GM23338 (cell line): ENCODE data around the gene FARP1.

Source experiments
- CREB1 ChIP-seq: fragments of 250-450 bp; sonication (Bioruptor Pico); IDR thresholded peaks from 2 replicates; pipeline ENCODE4 v1.5.0; 2020; ENCODE audit warnings: low read depth, mild to moderate bottlenecking, moderate library complexity
- CTCF ChIP-seq, 2 experiments: fragments of 200-600 bp in 1 of 2; sonication (generic) in 1 of 2; conservative IDR thresholded peaks; 2 replicates each; pipeline versions ENCODE4 v1.5.1 to v1.6.1; 2016 to 2017; ENCODE audit warnings: antibody characterized with exemption in 2 of 2, low read depth in 2 of 2, mild to moderate bottlenecking in 2 of 2, moderate library complexity in 1 of 2
- EZH2 ChIP-seq: fragments of 200-600 bp; sonication (generic); IDR thresholded peaks from one replicate; pipeline ENCODE4 v1.8.0; 2017; ENCODE audit warnings: antibody characterized with exemption, mild to moderate bottlenecking, low read depth; ENCODE audit not compliant: unreplicated experiment
- EZH2phosphoT487 ChIP-seq: fragments of 200-600 bp; sonication (generic); IDR thresholded peaks from one replicate; pipeline ENCODE4 v1.8.1; 2018; ENCODE audit warnings: antibody characterized with exemption; ENCODE audit not compliant: unreplicated experiment
- JUNB ChIP-seq: IDR thresholded peaks from one replicate; pipeline ENCODE4 v1.6.1; 2016; ENCODE audit warnings: antibody characterized with exemption; ENCODE audit not compliant: unreplicated experiment
- NANOG ChIP-seq: IDR thresholded peaks from 2 replicates; pipeline ENCODE4 v1.6.1; 2016; ENCODE audit warnings: antibody characterized with exemption, borderline replicate concordance
- POLR2AphosphoS5 ChIP-seq: IDR thresholded peaks from 2 replicates; pipeline ENCODE4 v1.6.1; 2016; ENCODE audit warnings: antibody characterized with exemption, low read depth
- STAT1 ChIP-seq: IDR thresholded peaks from one replicate; pipeline ENCODE4 v1.6.1; 2016; ENCODE audit warnings: antibody characterized with exemption; ENCODE audit not compliant: unreplicated experiment
- ZNF114 ChIP-seq: fragments of 250-450 bp; sonication (Bioruptor Pico); IDR thresholded peaks from 2 replicates; pipeline ENCODE4 v1.5.0; 2020; ENCODE audit warnings: mild to moderate bottlenecking, moderate library complexity
- ZNF331 ChIP-seq: fragments of 250-450 bp; sonication (Bioruptor Pico); IDR thresholded peaks from 2 replicates; pipeline ENCODE4 v1.5.0; 2020; ENCODE audit warnings: low read depth, mild to moderate bottlenecking, moderate library complexity
- TF ChIP-seq, protein P1 (sequence below): IDR thresholded peaks from one replicate; pipeline ENCODE4 v1.6.1; 2018; ENCODE audit warnings: antibody characterized with exemption; ENCODE audit not compliant: unreplicated experiment
- TF ChIP-seq, protein P2 (sequence below): IDR thresholded peaks from 2 replicates; pipeline ENCODE4 v1.6.1; 2016; ENCODE audit warnings: antibody characterized with exemption
- TF ChIP-seq, protein P3 (sequence below): fragments of 250-450 bp; sonication (Bioruptor Pico); IDR thresholded peaks from 2 replicates; pipeline ENCODE4 v1.5.0; 2020; ENCODE audit warnings: mild to moderate bottlenecking, moderate library complexity

- TF ChIP-seq CTCF (conservative IDR thresholded peaks at IDR 0.05; ENCODE audit: low read depth in 2 of 2) (no peak), EZH2phosphoT487 (no peak), EZH2 (no peak), POLR2AphosphoS5 (no peak), CREB1 (CRISPR knock-in tag) (no peak), JUNB (no peak), NANOG (no peak), ZNF331 (no peak), STAT1 (no peak), ZNF114 (CRISPR knock-in tag) (no peak)
- TF ChIP-seq, protein P1, sequence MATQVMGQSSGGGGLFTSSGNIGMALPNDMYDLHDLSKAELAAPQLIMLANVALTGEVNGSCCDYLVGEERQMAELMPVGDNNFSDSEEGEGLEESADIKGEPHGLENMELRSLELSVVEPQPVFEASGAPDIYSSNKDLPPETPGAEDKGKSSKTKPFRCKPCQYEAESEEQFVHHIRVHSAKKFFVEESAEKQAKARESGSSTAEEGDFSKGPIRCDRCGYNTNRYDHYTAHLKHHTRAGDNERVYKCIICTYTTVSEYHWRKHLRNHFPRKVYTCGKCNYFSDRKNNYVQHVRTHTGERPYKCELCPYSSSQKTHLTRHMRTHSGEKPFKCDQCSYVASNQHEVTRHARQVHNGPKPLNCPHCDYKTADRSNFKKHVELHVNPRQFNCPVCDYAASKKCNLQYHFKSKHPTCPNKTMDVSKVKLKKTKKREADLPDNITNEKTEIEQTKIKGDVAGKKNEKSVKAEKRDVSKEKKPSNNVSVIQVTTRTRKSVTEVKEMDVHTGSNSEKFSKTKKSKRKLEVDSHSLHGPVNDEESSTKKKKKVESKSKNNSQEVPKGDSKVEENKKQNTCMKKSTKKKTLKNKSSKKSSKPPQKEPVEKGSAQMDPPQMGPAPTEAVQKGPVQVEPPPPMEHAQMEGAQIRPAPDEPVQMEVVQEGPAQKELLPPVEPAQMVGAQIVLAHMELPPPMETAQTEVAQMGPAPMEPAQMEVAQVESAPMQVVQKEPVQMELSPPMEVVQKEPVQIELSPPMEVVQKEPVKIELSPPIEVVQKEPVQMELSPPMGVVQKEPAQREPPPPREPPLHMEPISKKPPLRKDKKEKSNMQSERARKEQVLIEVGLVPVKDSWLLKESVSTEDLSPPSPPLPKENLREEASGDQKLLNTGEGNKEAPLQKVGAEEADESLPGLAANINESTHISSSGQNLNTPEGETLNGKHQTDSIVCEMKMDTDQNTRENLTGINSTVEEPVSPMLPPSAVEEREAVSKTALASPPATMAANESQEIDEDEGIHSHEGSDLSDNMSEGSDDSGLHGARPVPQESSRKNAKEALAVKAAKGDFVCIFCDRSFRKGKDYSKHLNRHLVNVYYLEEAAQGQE = no peak
- TF ChIP-seq, protein P2, sequence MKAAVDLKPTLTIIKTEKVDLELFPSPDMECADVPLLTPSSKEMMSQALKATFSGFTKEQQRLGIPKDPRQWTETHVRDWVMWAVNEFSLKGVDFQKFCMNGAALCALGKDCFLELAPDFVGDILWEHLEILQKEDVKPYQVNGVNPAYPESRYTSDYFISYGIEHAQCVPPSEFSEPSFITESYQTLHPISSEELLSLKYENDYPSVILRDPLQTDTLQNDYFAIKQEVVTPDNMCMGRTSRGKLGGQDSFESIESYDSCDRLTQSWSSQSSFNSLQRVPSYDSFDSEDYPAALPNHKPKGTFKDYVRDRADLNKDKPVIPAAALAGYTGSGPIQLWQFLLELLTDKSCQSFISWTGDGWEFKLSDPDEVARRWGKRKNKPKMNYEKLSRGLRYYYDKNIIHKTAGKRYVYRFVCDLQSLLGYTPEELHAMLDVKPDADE = no peak
- TF ChIP-seq, protein P3, sequence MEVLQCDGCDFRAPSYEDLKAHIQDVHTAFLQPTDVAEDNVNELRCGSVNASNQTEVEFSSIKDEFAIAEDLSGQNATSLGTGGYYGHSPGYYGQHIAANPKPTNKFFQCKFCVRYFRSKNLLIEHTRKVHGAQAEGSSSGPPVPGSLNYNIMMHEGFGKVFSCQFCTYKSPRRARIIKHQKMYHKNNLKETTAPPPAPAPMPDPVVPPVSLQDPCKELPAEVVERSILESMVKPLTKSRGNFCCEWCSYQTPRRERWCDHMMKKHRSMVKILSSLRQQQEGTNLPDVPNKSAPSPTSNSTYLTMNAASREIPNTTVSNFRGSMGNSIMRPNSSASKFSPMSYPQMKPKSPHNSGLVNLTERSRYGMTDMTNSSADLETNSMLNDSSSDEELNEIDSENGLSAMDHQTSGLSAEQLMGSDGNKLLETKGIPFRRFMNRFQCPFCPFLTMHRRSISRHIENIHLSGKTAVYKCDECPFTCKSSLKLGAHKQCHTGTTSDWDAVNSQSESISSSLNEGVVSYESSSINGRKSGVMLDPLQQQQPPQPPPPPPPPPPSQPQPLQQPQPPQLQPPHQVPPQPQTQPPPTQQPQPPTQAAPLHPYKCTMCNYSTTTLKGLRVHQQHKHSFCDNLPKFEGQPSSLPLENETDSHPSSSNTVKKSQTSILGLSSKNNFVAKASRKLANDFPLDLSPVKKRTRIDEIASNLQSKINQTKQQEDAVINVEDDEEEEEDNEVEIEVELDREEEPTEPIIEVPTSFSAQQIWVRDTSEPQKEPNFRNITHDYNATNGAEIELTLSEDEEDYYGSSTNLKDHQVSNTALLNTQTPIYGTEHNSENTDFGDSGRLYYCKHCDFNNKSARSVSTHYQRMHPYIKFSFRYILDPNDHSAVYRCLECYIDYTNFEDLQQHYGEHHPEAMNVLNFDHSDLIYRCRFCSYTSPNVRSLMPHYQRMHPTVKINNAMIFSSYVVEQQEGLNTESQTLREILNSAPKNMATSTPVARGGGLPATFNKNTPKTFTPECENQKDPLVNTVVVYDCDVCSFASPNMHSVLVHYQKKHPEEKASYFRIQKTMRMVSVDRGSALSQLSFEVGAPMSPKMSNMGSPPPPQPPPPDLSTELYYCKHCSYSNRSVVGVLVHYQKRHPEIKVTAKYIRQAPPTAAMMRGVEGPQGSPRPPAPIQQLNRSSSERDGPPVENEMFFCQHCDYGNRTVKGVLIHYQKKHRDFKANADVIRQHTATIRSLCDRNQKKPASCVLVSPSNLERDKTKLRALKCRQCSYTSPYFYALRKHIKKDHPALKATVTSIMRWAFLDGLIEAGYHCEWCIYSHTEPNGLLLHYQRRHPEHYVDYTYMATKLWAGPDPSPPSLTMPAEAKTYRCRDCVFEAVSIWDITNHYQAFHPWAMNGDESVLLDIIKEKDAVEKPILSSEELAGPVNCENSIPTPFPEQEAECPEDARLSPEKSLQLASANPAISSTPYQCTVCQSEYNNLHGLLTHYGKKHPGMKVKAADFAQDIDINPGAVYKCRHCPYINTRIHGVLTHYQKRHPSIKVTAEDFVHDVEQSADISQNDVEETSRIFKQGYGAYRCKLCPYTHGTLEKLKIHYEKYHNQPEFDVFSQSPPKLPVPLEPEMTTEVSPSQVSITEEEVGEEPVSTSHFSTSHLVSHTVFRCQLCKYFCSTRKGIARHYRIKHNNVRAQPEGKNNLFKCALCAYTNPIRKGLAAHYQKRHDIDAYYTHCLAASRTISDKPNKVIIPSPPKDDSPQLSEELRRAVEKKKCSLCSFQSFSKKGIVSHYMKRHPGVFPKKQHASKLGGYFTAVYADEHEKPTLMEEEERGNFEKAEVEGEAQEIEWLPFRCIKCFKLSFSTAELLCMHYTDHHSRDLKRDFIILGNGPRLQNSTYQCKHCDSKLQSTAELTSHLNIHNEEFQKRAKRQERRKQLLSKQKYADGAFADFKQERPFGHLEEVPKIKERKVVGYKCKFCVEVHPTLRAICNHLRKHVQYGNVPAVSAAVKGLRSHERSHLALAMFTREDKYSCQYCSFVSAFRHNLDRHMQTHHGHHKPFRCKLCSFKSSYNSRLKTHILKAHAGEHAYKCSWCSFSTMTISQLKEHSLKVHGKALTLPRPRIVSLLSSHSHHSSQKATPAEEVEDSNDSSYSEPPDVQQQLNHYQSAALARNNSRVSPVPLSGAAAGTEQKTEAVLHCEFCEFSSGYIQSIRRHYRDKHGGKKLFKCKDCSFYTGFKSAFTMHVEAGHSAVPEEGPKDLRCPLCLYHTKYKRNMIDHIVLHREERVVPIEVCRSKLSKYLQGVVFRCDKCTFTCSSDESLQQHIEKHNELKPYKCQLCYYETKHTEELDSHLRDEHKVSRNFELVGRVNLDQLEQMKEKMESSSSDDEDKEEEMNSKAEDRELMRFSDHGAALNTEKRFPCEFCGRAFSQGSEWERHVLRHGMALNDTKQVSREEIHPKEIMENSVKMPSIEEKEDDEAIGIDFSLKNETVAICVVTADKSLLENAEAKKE (CRISPR knock-in tag) = no peak
Observed at GRCh38 chr13:98494769-98495168, 351.9 kb downstream of the FARP1 start.
